Esophagus muscularis mucosa (tissue), 4 donors: ENCODE data around the gene BRPF1.

Experiments used
- EP300 ChIP-seq: sonication (generic); formaldehyde crosslinking; IDR thresholded peaks from one replicate; pipeline ENCODE4 v1.6.1; 2017; ENCODE audit warnings: antibody characterized with exemption
- POLR2A ChIP-seq: fragments of 450-650 bp; IDR thresholded peaks from one replicate; pipeline ENCODE4 v1.6.1; 2017; ENCODE audit warnings: antibody characterized with exemption, moderate library complexity, mild to moderate bottlenecking, low read depth
- TF ChIP-seq, protein P1 (sequence below), 3 experiments: fragments of 200-600 bp in 2 of 3; fragments of 450-650 bp in 1 of 3; sonication (generic) in 2 of 3; IDR thresholded peaks; one replicate each; pipeline ENCODE4 v1.5.1; 2017 to 2019; ENCODE audit warnings: antibody characterized with exemption in 3 of 3, mild to moderate bottlenecking in 2 of 3, moderate library complexity in 1 of 3

DNA sequence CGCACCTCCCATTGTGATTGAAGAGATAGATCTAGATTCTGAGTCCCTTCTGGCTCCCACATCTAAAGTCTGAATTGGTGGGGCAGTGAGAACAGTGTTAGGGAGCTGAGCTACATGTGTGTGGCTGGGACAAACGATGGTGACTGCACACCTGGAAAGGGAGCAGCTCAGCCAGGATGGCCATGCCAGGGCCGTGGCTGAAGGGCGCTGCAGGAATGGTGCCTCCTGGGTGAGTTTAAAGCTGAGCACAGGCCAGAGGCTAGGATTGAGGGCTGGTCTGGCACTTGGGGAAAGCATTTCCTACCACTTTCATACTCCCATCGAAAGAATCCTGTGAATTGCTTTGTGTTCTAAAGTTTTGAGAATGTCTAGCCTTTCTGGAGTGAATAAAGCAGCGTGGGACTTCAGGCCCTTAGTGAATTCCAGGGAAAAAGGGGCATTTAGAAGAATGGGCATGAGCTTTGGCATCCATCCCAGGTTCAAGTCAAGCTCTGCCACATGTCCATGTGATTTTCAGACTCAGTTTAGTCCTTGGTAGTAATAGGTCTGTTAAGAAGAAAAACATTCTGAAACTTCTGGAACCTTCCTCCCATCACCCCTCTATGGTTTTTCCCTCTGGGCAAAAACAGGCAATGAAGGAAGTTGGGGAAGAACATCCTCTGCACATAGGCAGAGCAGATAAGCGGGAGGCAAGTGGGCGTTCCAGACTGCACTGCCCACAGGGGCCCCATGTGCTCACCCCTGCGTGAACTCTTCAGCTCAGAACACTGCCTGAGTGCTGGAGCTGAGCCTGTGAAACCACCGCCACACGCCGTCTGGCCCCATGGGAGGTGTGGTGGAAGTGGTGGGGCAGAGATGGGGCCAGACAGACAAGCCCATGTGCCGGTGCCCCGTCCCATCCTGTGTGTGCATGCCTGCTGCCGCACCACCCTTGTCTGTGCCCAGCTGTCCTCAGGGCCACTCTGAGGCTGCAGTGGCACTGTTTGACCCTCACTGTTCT, 40.8 kb upstream of the BRPF1 start:
- TF ChIP-seq, protein P1, sequence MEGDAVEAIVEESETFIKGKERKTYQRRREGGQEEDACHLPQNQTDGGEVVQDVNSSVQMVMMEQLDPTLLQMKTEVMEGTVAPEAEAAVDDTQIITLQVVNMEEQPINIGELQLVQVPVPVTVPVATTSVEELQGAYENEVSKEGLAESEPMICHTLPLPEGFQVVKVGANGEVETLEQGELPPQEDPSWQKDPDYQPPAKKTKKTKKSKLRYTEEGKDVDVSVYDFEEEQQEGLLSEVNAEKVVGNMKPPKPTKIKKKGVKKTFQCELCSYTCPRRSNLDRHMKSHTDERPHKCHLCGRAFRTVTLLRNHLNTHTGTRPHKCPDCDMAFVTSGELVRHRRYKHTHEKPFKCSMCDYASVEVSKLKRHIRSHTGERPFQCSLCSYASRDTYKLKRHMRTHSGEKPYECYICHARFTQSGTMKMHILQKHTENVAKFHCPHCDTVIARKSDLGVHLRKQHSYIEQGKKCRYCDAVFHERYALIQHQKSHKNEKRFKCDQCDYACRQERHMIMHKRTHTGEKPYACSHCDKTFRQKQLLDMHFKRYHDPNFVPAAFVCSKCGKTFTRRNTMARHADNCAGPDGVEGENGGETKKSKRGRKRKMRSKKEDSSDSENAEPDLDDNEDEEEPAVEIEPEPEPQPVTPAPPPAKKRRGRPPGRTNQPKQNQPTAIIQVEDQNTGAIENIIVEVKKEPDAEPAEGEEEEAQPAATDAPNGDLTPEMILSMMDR (IDR thresholded peaks at IDR 0.05) = no peak
- TF ChIP-seq POLR2A (no peak), EP300 (no peak)
